Effector CD4-positive, alpha-beta T cell (primary cell): Measurements from ENCODE around the gene OSBPL5.

ENCODE experiments used
- DNase-seq: peaks from one replicate; pipeline ENCODE4 v3.0.0-alpha.2; 2020

OSBPL5 gene

GRCh38 chr11:3134218-3134621 lies 30.9 kb downstream of the OSBPL5 start:
- no peak for DNase-seq

DNA sequence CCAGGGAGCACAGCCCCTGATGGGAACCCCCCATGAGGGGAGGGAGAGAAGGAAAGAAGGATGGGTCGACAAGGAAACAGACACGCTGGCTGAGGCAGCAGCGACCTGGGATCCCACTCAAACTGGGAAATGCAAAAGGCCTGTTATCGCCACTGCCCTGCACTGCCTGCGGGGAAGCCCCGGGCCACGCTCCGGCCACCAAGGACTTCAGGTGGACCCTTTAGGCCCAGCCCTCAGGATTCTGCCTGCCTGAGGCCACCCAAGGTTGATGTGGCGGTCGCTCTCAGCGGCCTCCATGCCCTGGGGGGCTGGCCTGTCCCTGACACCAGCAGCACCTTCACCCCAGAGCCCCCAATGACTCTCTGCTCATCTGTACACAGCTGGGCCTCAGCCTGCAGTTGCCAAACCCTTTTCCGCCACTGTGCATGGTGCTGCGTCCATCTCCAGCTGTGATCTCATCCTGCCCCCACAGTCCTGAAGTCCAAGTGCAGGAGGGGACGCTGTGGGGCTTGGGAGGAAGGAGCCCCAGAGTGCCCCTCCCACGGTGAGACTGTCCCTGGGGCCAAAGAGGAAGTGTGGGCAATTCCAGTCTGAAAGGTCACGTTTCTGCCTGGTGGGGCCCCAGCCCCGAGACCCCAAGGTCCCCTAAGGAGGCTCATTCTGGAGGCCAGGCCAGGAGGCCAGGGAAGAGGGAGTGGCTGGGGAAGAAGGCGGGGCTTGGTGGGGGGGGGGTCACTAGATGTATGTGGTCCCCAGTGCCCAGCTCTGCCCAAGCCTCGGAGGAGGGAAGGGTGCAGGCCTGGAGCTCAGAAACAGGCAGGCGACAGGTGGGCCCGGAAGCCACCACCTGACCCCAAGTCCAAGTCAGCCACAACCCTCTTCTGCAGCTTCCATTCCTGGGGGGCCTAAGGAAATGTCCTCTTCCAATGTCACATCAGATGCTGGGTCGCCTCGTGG lies 31.6 kb downstream of the OSBPL5 start:
- no peak for DNase-seq

DNA sequence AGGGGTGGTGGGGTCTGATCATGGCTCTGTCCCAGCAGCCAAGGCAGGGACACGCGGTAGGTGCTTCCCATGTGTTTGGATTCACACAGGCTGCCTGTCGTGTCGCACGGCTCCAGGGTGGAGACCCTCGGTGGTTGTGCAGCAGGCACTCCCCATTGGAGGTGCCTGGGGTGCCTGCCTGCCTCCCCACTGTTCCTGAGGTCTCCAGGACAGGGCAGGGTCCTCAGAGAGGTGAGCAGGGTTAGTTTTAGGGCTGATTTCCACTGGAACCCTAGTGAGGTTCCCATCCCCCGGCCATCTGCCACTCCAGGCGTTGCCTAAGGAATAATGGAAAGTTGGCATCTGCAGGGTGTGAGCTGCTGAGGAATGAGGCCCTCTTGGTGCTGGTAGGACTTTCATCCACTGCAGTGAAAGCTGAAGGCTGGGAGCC lies 32.3 kb downstream of the OSBPL5 start:
- no peak for DNase-seq

- no peak for DNase-seq
These were observed 32.8 kb downstream of the OSBPL5 start for GRCh38 chr11:3132271-3132781.

DNA sequence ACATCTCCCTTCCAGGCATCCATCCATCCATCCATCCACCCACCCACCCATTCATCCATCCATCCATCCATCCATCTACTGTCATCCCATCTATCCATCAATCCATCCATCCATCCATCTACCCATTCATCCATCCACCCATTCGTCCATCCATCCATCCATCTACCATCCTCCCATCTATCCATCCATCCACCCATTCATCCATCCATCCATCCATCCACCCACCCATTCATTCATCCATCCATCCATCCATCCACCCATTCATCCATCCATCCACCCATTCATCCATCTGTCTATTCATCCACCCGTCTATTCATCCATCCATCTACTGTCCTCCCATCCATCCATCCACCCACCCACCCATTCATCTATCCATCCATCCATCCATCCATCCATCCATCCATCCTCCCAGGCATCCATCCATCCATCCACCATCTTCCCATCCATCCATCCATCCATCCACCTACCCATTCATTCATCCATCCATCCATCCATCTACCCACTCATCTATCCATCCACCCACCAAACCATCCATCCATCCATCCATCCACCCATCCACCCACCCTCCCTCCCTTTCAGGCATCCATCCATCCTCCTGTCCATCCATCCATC lies 33.7 kb downstream of the OSBPL5 start:
- DNase-seq, result no peak

DNA sequence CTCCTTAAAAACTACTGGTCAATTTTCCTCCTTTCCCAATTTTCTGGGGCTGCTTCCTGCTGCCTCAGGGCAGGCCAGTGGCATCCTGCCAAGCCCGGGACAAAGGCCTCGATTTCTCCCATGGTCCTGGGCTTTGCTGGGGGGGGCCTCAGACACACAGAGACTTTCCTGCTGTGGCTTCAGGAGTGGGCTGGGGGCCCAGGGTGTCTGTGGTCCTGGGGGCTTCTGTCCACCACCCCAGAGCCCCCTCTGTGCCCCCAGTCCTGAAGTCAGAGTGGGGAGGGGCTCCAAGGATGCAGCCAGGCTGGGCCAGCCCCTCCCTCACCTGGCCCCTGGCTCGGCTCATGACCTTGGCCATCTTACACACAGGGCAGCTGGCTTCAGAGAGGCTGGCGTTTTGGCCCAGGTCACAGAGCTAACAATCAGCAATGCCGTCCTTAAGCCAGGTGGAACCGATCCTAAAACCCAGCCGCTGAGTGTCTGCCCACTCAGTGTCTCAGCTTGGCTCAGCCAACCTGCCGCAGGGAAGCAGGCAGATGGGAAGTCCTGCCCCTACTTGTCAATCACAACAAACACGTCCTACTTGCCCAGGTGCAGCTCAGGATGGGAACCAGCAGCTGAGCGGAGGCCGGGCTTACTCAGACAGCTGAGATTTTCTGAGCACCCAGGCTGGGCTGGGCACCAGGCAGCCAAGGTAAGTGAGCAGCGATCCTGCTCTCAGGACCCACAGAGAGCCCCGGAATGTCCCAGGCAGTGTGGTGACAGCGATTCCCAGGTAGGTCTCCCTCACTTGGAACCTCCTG lies 34.6 kb downstream of the OSBPL5 start:
- no peak for DNase-seq

DNA sequence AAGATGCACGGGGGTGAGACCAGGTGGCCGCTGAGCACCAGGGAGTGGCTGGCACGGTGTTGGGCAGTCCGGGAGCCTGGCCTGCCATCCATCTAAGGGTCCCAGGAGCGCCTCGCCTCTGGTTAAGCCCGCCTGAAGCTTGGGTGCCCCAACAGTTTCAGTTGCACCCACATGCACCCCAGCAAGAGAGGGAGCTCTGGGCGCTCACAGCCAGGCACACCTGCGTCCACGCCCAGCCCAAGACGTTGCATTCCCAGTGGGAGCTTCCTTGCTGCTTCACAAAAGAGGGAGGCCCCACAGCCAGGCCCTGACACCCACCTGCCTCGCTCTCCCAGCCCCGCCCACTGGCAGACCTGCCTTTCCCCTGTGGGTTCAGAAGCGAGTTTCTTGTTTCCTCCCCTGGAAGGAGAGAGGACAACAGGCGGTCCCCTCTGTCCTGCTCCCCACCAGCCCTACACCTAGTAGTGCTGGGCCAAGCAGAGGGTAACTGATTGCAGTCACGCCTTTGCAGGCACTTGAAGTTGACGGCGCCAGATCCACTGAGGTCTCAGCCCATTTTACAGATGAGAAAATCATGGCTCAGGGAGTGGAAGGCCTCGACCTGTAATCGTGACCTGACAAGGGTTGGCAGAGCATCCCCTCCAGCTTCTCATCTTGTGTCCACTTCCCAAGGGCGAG lies 35.4 kb downstream of the OSBPL5 start:
- DNase-seq, result no peak

DNA sequence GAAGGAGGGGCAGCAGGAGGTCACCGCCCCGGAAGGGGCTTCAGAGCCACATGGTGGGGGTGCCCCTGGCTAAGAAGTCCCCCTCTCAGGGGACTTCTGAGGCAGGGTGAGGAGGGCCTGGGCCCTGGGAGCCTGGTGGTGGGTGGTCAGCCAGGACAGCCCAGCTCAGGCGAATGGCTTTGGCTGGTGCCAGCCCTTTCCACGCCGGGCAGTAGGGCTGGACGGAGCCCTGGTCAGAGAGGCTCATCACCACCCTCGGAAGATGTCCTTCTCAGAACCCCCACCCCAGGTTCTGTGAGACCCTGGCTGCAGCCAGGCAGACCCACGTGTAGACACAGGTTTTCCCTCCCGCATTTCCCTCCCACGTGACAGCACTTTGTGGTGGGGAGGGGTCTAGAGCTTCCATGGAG lies 35.9 kb downstream of the OSBPL5 start:
- no peak for DNase-seq

GRCh38 chr11:3128356-3129180 lies 36.5 kb downstream of the OSBPL5 start:
- DNase-seq, result no peak

- DNase-seq, result no peak
These were observed 37.3 kb downstream of the OSBPL5 start for GRCh38 chr11:3127706-3128355.

DNA sequence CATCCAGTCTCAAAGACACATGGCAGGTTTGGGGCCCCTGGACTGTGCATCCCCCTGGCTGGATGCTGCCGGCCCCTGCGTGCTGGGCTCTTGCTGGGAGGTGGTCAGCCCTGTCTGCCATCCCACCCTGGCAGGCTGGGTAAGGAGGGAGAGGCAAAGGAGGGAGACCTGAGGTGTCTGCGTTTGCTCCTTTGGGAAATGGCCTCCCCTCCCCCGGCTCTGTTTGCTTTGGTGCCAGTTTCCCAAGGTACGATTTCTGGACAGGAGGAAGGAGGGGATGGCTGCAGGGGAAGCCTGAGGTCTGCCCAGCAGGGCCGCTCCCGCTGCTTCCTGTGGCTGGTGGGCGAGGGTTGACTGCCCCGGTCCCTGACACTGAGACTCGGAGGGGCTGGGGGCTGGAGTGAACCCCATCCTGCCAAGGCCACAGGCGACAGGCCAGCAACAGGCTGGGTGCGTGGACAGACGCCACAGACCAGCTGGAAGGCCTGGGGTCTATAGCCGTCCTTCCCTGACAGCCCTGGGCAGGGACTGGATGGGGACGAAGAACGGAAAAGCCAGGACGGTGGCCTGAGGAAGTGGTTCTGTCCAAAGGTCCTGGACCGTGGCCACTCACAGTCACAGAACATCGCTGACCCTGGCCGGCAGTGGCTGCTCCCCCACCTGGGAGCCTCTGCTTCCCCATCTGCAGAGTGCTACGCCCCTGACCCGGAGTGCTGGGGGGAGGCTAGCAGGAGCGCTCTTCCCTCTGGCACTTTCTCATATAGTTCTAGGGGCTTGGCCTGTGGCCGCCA lies 38.0 kb downstream of the OSBPL5 start:
- no peak for DNase-seq

DNA sequence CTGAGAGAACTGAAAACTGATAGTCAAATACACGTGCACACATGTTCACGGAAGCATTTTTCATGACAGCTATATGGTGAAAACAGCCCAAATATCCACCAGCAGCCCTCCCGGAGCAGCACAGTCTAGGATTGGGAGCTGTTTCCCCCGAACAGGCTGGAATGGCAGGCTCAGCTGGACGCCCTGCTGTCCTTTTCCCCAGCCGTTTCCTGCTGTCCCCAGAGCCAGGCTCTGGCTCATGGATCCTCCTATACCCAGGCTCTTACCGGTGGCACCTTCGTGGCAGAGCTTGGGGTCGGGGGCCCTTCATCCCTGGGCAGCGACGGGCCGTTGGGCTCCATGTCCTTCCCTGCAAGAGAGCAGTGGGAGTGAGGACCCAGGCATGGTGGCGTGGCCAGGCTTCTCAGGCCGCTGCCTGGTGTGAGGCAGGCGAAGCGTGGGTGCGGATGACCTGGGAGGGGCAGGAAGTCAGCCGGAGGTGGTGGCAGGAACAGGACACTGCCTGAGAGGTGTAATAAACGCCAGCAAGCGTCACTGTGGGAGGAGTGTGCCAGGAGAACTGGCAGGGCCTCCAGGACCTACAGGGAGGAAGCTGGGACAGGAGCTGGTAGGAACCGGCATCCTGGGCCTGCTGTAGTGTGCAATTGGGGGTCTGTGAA lies 38.8 kb downstream of the OSBPL5 start:
- DNase-seq, result no peak

DNA sequence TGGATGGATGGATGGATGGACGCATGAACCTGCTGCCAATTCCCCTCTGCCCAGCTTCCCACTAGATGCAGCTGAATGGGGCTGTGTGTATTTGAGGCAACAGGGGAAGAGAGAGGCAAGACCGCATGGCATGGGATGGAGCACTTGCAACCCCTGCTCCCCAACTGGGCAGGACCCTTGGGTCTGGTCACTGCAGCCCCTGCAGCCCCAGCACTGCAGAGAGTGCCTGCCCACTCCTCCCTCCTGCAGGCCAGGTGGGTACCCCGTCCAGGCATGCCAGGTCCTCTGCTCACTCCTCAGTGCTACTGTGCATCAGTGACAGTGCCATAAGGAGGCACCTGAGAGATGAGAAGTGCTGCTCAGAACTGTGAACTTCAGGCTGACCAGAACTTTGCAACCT lies 40.3 kb downstream of the OSBPL5 start:
- DNase-seq, result no peak

- no peak for DNase-seq
These were observed 41.1 kb downstream of the OSBPL5 start for GRCh38 chr11:3123761-3124733.

DNA sequence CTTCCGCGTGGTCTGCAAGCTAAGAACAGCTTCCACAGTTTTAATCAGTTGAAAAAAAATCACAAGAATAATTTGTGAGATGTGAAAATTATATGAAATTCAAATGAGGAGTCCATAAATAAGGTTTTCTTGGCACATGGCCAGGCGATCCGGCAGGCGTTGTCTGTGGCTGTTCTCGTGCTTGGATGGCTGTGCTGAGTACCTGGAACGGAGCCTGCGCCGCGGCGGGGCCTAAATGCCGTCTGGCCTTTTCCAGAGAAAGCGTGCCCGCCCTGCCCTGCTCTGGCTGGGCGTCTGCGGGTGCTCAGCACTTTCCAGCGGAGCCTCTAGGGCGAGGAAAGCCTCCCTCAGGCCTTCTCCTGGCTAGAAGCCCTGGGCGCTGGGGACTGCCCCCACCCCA lies 41.8 kb downstream of the OSBPL5 start:
- no peak for DNase-seq

DNA sequence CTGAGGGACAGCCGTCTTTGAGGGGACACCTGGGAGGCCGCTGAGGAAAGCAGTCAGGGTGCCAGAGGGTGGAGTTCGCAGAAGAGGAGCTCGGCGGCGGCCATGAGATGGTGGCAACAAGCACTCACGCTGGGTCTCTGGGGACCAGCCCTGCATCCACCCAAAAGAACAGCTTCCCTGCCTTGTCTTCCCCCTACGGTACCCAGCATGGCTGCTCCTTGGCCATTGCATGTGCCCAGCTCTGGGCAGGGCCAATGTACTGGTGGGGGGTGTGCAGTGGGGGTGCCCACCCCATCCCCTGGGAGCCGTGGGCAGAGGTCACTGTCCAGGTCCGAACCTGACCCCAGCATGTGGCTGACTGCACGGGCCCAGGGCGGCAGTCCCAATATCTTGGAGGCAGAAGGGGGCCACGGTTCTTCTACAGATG lies 42.3 kb downstream of the OSBPL5 start:
- DNase-seq, result no peak

DNA sequence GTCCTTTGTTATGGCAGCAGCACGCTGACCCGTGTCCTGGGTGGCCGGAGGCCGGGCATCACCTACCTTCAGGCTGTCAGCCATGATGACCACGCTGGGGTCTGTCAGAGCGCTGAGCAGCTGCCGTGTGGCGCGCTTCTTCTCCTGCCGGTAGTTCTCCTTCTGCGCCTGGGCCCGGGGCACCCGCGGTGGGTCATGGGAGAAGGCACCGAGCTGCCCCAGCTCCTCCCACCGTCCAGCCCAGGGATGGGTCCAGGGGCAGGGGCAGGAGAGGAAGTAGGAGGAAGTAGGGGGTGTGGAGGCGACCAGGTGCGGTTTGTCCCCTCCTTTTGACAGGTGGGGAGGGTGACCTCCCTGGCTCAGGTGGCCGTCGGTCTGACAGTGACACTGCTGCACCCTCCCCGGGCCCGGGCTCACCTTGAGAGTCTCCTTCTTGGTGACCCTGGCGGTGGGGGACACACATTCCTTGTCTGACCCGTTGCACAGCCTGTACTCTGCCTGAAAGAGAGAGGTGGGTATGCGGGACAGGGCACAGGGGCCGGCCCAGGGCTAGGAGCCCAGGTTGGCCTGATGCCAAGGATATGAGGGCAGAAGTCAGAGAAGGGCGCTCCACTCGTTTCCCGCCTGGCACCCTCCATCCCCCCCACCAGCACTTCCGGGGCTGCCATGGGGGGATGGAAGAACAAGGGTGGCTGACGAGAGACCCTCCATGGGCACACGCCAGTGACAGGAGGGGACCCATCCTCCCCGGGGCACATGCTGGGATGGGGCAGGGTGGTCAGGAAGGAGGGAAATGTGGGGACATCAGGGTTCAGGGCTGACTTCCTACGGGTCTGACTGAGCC lies 43.0 kb downstream of the OSBPL5 start:
- DNase-seq, result no peak
